K562 (cell line): Measurements from ENCODE around the gene MAGI2. TPM values are rescaled to one million over a fixed set of nuclear protein-coding genes. Genes with fewer than 3 reads are reported as not detected.

Source experiments
- ATAC-seq: fragments of 200-7000 bp; cut with Tn5 transposase; 3 replicates; pipeline ENCODE4 v1.9.1; 2020; ENCODE audit warnings: moderate library complexity
- BruUV-seq: library from RNA; stranded (reverse); fragments of 400-500 nt; replicated peaks from 2 replicates; lab custom pipeline; 2021; lab: Mats Ljungman, UMichigan
- CTCF ChIA-PET: fragments of 300-600 bp; formaldehyde crosslinking; extraction: SDS; loops from one replicate; lab custom pipeline; 2021; ENCODE audit warnings: low intra/inter-chr PET ratio; lab: Yijun Ruan, JAX
- POLR2A ChIA-PET: fragments of 300-600, 350-650 bp; sonication (Branson Sonifier 250); formaldehyde crosslinking; extraction: SDS; loops from one replicate; lab custom pipeline; 2021; ENCODE audit warnings: antibody characterized with exemption, inconsistent platforms; lab: Yijun Ruan, JAX
- DNase-seq, 4 experiments: peaks; one replicate each; pipeline versions ENCODE4 v3.0.0 to v3.0.0-alpha.2; 2011 to 2018; ENCODE audit warnings: low spot score in 3 of 4, mixed read lengths in 3 of 4; ENCODE audit errors: extremely low read depth in 1 of 4
- FAIRE-seq: peaks from 2 replicates; lab custom pipeline; 2011; peaks lifted over from hg19 to GRCh38; lab: Jason Lieb, UNC
- H2AFZ ChIP-seq: 2 replicates; pipeline ENCODE4 v1.6.0; 2011; ENCODE audit warnings: low read depth, low read length, control low read depth, inconsistent platforms
- H3K27ac ChIP-seq: fragments of 200-600 bp; 3 replicates; pipeline ENCODE4 v1.8.0; 2011; ENCODE audit warnings: low read depth, mild to moderate bottlenecking, control low read depth, inconsistent platforms, low read length, moderate library complexity, mixed read lengths; ENCODE audit errors: extremely low read depth
- H3K27me3 ChIP-seq, 2 experiments: fragments of 300-600 bp in 1 of 2; 2 replicates in 1 of 2; 3 replicates in 1 of 2; pipeline versions ENCODE4 v1.6.0 to v1.8.0; 2011; ENCODE audit warnings: inconsistent platforms in 2 of 2, low read length in 2 of 2, mild to moderate bottlenecking in 1 of 2, mixed read lengths in 1 of 2, moderate library complexity in 1 of 2; ENCODE audit not compliant: control insufficient read depth in 2 of 2, insufficient read depth in 2 of 2
- H3K36me3 ChIP-seq: fragments of 300-600 bp; 3 replicates; pipeline ENCODE4 v1.8.0; 2011; ENCODE audit warnings: mild to moderate bottlenecking, low read length, inconsistent platforms; ENCODE audit not compliant: control insufficient read depth, insufficient read depth
- H3K4me1 ChIP-seq, 2 experiments: fragments of 200-600 bp in 1 of 2; replicated peaks in 1 of 2; 2 replicates in 1 of 2; 3 replicates in 1 of 2; pipeline versions ENCODE4 v1.5.1 to v1.8.0; 2011; ENCODE audit warnings: inconsistent platforms in 2 of 2, low read length in 2 of 2, mild to moderate bottlenecking in 1 of 2, mixed read lengths in 1 of 2, moderate library complexity in 1 of 2; ENCODE audit not compliant: control insufficient read depth in 2 of 2, insufficient read depth in 2 of 2
- H3K4me2 ChIP-seq: 2 replicates; pipeline ENCODE4 v1.6.1; 2011; ENCODE audit warnings: low read length, control low read depth, inconsistent platforms, mixed read lengths; ENCODE audit not compliant: insufficient read depth
- H3K4me3 ChIP-seq: fragments of 200-600 bp; sonication (generic), shearing (Covaris generic); 2 replicates; pipeline ENCODE4 v1.5.1; 2016; ENCODE audit warnings: control low read depth, inconsistent platforms
- H3K79me2 ChIP-seq: fragments of 200-600 bp; 3 replicates; pipeline ENCODE4 v1.8.0; 2011; ENCODE audit warnings: low read length, inconsistent platforms; ENCODE audit not compliant: control insufficient read depth, insufficient read depth
- H3K9ac ChIP-seq, 2 experiments: 2 replicates each; pipeline versions ENCODE4 v1.6.0 to v1.6.1; 2011; ENCODE audit warnings: low read depth in 2 of 2, low read length in 2 of 2, control low read depth in 1 of 2, inconsistent platforms in 1 of 2, mild to moderate bottlenecking in 1 of 2, mixed read lengths in 1 of 2; ENCODE audit not compliant: insufficient read depth in 1 of 2
- H3K9me1 ChIP-seq: one replicate; pipeline ENCODE4 v1.6.0; 2011; ENCODE audit warnings: inconsistent platforms, mild to moderate bottlenecking, low read length, moderate library complexity; ENCODE audit not compliant: control insufficient read depth, insufficient read depth
- H3K9me3 ChIP-seq: replicated peaks from 2 replicates; pipeline ENCODE4 v1.5.1; 2011; ENCODE audit warnings: low read depth, low read length, inconsistent platforms; ENCODE audit not compliant: control insufficient read depth, insufficient read depth
- H4K20me1 ChIP-seq: replicated peaks from 2 replicates; pipeline ENCODE4 v1.6.1; 2011; ENCODE audit warnings: low read length, inconsistent platforms, mixed read lengths; ENCODE audit not compliant: control insufficient read depth, insufficient read depth
- ELF4 ChIP-seq: fragments of 450-650 bp; formaldehyde crosslinking; IDR thresholded peaks from 2 replicates; pipeline ENCODE4 v1.4.0; 2022; ENCODE audit warnings: missing genetic modification characterization
- KDM1A ChIP-seq, 2 experiments: fragments of 450-650 bp; IDR thresholded peaks; 2 replicates each; pipeline ENCODE4 v1.6.1; 2016; ENCODE audit warnings: mild to moderate bottlenecking in 2 of 2
- MAZ ChIP-seq, 2 experiments: fragments of 450-650 bp in 1 of 2; sonication (generic) in 1 of 2; formaldehyde crosslinking; IDR thresholded peaks in 1 of 2; conservative IDR thresholded peaks in 1 of 2; 2 replicates each; pipeline versions ENCODE4 v1.4.0 to v1.5.0; 2020; ENCODE audit warnings: mild to moderate bottlenecking in 1 of 2, missing genetic modification reagents in 1 of 2
- MCM5 ChIP-seq: fragments of 450-650 bp; IDR thresholded peaks from 2 replicates; pipeline ENCODE4 v1.6.1; 2016; ENCODE audit warnings: low read depth
- MYC ChIP-seq, 2 experiments: fragments of 250-450 bp in 1 of 2; sonication (Bioruptor Pico) in 1 of 2; IDR thresholded peaks; 2 replicates each; pipeline versions ENCODE4 v1.5.1 to v1.6.1; 2012 to 2021; ENCODE audit warnings: low read depth in 2 of 2, borderline replicate concordance in 1 of 2, improper control_type of control experiment in 1 of 2, low read length in 1 of 2, mild to moderate bottlenecking in 1 of 2, moderate library complexity in 1 of 2
- RFX7 ChIP-seq: fragments of 250-450 bp; sonication (Bioruptor Pico); IDR thresholded peaks from 2 replicates; pipeline ENCODE4 v1.5.1; 2021; ENCODE audit warnings: mild to moderate bottlenecking
- SRSF1 ChIP-seq: fragments of 200-400 bp; formaldehyde crosslinking; IDR thresholded peaks from 2 replicates; pipeline ENCODE4 v1.6.1; 2017; ENCODE audit warnings: mild to moderate bottlenecking, low read depth, low read length, moderate library complexity
- TFE3 ChIP-seq: fragments of 450-650 bp; formaldehyde crosslinking; IDR thresholded peaks from 2 replicates; pipeline ENCODE4 v1.4.0; 2020; ENCODE audit warnings: mild to moderate bottlenecking, mixed read lengths
- ZBTB7A ChIP-seq: IDR thresholded peaks from 2 replicates; pipeline ENCODE4 v1.6.1; 2011; ENCODE audit warnings: low read depth, mild to moderate bottlenecking, low read length, moderate library complexity, borderline replicate concordance; ENCODE audit not compliant: control insufficient read depth
- ZHX1 ChIP-seq: fragments of 150-350 bp; conservative IDR thresholded peaks from 2 replicates; pipeline ENCODE4 v1.6.1; 2014; ENCODE audit warnings: low read length
- WGBS: fragments of 100-300 bp; shearing (Covaris generic); methylation state at CpG from one replicate; pipeline ENCODE4 v1.1.6; 2016; ENCODE audit warnings: low coverage, mixed read lengths; ENCODE audit not compliant: insufficient coverage; ENCODE audit errors: missing lambda C conversion rate; 5-methylcytosine and 5-hydroxymethylcytosine counted together
- in situ Hi-C: fragments of 300-500 bp; cut with MboI; formaldehyde crosslinking; loops from 4 replicates; pipeline ENCODE4 v1.15.0; 2018; ENCODE audit warnings: inconsistent platforms, mixed read lengths
- intact Hi-C: fragments of 100-400 bp; cut with micrococcal nuclease; formaldehyde crosslinking; loops from 2 replicates; pipeline ENCODE4 v1.14.2; 2022
- polyA plus RNA-seq, 8 experiments: library from polyadenylated mRNA; depleted of rRNA in 4 of 8; stranded (reverse) in 5 of 8; unstranded in 3 of 8; fragments of >200 nt; fragmentation: Nextera tagmentation in 2 of 8; fragmentation: Illumina TruSeq in 1 of 8; extraction: Ambion mirVana in 2 of 8; extraction: Trizol in 1 of 8; gene quantifications; 2 replicates each; pipeline versions ENCODE4 v1.2.1 to v1.2.3, GENCODE V29; 2011 to 2014; ENCODE audit warnings: inconsistent platforms in 1 of 8, missing spikeins in 1 of 8
- total RNA-seq, 7 experiments: library from RNA; depleted of rRNA in 6 of 7; stranded (reverse); fragments of >200 nt in 6 of 7; fragmentation: Illumina TruSeq in 2 of 7; extraction: Trizol in 2 of 7; gene quantifications; 2 replicates each; pipeline versions ENCODE4 v1.2.1 to v1.2.3, GENCODE V29; 2011 to 2021; ENCODE audit warnings: low replicate concordance in 1 of 7
- TF ChIP-seq, protein P1 (sequence below): sonication (generic); formaldehyde crosslinking; IDR thresholded peaks from 2 replicates; pipeline ENCODE4 v1.8.0; 2023; ENCODE audit warnings: missing genetic modification reagents, mild to moderate bottlenecking, borderline replicate concordance
- TF ChIP-seq, protein P2 (sequence below): fragments of 250-450 bp; sonication (Bioruptor Pico); IDR thresholded peaks from 2 replicates; pipeline ENCODE4 v1.5.0; 2021

The MAGI2 gene
- total and polyA plus RNA-seq, 9 of the 15 experiments (the other 6 are each of a cell fraction or from before 2014, with no cell fraction given), result 0.27 to 1.4 (median 0.70) TPM

DNA sequence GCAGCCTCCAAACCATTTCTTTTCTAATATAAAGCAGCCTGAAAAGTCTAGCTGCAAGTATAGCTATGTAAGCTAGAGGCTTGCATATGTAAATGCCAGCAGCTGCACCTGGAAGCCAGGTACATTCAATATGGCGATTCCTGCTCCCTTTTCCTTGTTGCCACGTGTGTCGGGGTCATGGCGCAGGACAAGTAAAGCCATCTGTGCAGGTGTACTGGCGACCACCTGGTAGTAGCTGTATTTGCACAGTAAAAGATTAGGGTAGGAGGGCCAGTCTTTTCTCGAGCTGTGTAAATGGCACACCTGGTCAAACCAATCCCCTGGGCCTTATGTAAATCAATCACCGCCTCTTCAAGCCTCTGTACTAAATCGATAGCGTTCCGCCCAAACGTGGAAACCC is 484.5 kb downstream of the MAGI2 start:
- Histone ChIP-seq H3K36me3 (no peaks in the 10 kb centered on the region), H3K27me3 (no peaks in the 10 kb centered on the region), H3K9me3 (no peaks in the 10 kb centered on the region), H3K4me1 (no peaks in the 10 kb centered on the region), H3K27ac (no peak overlapping the region), H3K79me2 (no peaks in the 10 kb centered on the region), H3K9ac (no peak overlapping the region), H3K4me3 (no peak overlapping the region), H2AFZ (no peak overlapping the region), H4K20me1 (no peaks in the 10 kb centered on the region), H3K4me2 (no peak overlapping the region), H3K9me1 (no peaks in the 10 kb centered on the region)
- BruUV-seq, result no TSS peak
- WGBS, result 0% methylated on average over 11 of the region's 11 CpGs
- in situ Hi-C loops, result no loop called here
- ChIA-PET POLR2A (no interaction called here), CTCF (no interaction called here)
- intact Hi-C loops, result loop anchor here (10.0 kb wide), 1 partner anchor 64 kb away; no protein-coding TSS in a partner anchor
- FAIRE-seq, result no peak
- no peak for DNase-seq
- ATAC-seq, result no peak
- TF ChIP-seq ZBTB7A, result no peak
- TF ChIP-seq ELF4 (CRISPR knock-in tag), result no peak
- no peak for TF ChIP-seq ZHX1
- TF ChIP-seq RFX7 (CRISPR knock-in tag), result no peak
- TF ChIP-seq SRSF1, result no peak
- TF ChIP-seq MYC (IDR thresholded peaks at IDR 0.05; ENCODE audit: low read depth, low read length), result no peak
- TF ChIP-seq MYC (CRISPR knock-in tag; IDR thresholded peaks at IDR 0.05; ENCODE audit: borderline replicate concordance, low read depth), result no peak
- TF ChIP-seq MAZ (CRISPR knock-in tag; conservative IDR thresholded peaks at IDR 0.05 in 1 of 2, IDR thresholded peaks at IDR 0.05 in 1 of 2), result no peak
- TF ChIP-seq, protein P1, sequence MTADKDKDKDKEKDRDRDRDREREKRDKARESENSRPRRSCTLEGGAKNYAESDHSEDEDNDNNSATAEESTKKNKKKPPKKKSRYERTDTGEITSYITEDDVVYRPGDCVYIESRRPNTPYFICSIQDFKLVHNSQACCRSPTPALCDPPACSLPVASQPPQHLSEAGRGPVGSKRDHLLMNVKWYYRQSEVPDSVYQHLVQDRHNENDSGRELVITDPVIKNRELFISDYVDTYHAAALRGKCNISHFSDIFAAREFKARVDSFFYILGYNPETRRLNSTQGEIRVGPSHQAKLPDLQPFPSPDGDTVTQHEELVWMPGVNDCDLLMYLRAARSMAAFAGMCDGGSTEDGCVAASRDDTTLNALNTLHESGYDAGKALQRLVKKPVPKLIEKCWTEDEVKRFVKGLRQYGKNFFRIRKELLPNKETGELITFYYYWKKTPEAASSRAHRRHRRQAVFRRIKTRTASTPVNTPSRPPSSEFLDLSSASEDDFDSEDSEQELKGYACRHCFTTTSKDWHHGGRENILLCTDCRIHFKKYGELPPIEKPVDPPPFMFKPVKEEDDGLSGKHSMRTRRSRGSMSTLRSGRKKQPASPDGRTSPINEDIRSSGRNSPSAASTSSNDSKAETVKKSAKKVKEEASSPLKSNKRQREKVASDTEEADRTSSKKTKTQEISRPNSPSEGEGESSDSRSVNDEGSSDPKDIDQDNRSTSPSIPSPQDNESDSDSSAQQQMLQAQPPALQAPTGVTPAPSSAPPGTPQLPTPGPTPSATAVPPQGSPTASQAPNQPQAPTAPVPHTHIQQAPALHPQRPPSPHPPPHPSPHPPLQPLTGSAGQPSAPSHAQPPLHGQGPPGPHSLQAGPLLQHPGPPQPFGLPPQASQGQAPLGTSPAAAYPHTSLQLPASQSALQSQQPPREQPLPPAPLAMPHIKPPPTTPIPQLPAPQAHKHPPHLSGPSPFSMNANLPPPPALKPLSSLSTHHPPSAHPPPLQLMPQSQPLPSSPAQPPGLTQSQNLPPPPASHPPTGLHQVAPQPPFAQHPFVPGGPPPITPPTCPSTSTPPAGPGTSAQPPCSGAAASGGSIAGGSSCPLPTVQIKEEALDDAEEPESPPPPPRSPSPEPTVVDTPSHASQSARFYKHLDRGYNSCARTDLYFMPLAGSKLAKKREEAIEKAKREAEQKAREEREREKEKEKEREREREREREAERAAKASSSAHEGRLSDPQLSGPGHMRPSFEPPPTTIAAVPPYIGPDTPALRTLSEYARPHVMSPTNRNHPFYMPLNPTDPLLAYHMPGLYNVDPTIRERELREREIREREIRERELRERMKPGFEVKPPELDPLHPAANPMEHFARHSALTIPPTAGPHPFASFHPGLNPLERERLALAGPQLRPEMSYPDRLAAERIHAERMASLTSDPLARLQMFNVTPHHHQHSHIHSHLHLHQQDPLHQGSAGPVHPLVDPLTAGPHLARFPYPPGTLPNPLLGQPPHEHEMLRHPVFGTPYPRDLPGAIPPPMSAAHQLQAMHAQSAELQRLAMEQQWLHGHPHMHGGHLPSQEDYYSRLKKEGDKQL, result no peak
- no peak for TF ChIP-seq KDM1A (IDR thresholded peaks at IDR 0.05)
- TF ChIP-seq, protein P2, sequence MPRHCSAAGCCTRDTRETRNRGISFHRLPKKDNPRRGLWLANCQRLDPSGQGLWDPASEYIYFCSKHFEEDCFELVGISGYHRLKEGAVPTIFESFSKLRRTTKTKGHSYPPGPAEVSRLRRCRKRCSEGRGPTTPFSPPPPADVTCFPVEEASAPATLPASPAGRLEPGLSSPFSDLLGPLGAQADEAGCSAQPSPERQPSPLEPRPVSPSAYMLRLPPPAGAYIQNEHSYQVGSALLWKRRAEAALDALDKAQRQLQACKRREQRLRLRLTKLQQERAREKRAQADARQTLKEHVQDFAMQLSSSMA (CRISPR knock-in tag), result no peak
- TF ChIP-seq TFE3 (CRISPR knock-in tag), result no peak
- no peak for TF ChIP-seq MCM5
